Ectodermal cell (in vitro differentiated cells): ENCODE data around the gene C1QTNF8.

Experiments
- H3K27ac ChIP-seq: 2 replicates; pipeline ENCODE4 v1.7.0; 2013; ENCODE audit warnings: mild to moderate bottlenecking, low read depth, low read length; ENCODE audit not compliant: insufficient read depth, poor library complexity, severe bottlenecking
- H3K27me3 ChIP-seq: 2 replicates; pipeline ENCODE4 v1.7.0; 2013; ENCODE audit warnings: mild to moderate bottlenecking, low read length; ENCODE audit not compliant: insufficient read depth, control insufficient read depth, poor library complexity, severe bottlenecking
- H3K36me3 ChIP-seq: one replicate; pipeline ENCODE4 v1.7.0; 2013; ENCODE audit warnings: low read length; ENCODE audit not compliant: control insufficient read depth, insufficient read depth
- H3K4me1 ChIP-seq: one replicate; pipeline ENCODE4 v1.7.0; 2013; ENCODE audit warnings: low read length; ENCODE audit not compliant: control insufficient read depth, insufficient read depth
- H3K4me3 ChIP-seq: 2 replicates; pipeline ENCODE4 v1.7.0; 2013; ENCODE audit warnings: low read depth, low read length, control low read depth; ENCODE audit not compliant: insufficient read depth
- H3K9me3 ChIP-seq: 2 replicates; pipeline ENCODE4 v1.7.0; 2013; ENCODE audit warnings: mild to moderate bottlenecking, low read length, moderate library complexity; ENCODE audit not compliant: control insufficient read depth
- WGBS, 2 experiments: methylation state at CpG; one replicate each; pipeline ENCODE4 v1.1.7; 2013; ENCODE audit warnings: missing lambda C conversion rate in 2 of 2; 5-methylcytosine and 5-hydroxymethylcytosine counted together

C1QTNF8 gene

GRCh38 chr16:1069154-1069553, 26.9 kb downstream of the C1QTNF8 start:
- Histone ChIP-seq H3K4me1 (peaks cover 20% of the 10 kb centered on the region), H3K36me3 (no peaks in the 10 kb centered on the region), H3K4me3 (no peak overlapping the region), H3K27me3 (peaks cover 37% of the 10 kb centered on the region), H3K27ac (no peak overlapping the region), H3K9me3 (no peaks in the 10 kb centered on the region)
- WGBS, 2 experiments = 92 to 94% methylated on average over 7 of the region's 7 CpGs

- peaks cover 20% of the 10 kb centered on the region for H3K4me1 ChIP-seq
- no peaks in the 10 kb centered on the region for H3K9me3 ChIP-seq
- no peak overlapping the region for H3K4me3 ChIP-seq
- H3K27me3 ChIP-seq = peaks cover 32% of the 10 kb centered on the region
- WGBS, 2 experiments = 91 to 93% methylated on average over 18 of the region's 18 CpGs
- H3K27ac ChIP-seq = no peak overlapping the region
- no peaks in the 10 kb centered on the region for H3K36me3 ChIP-seq
Observed at GRCh38 chr16:1068451-1068850, 27.6 kb downstream of the C1QTNF8 start.

- Histone ChIP-seq H3K27me3 (peaks cover 24% of the 10 kb centered on the region), H3K36me3 (no peaks in the 10 kb centered on the region), H3K4me1 (peaks cover 20% of the 10 kb centered on the region), H3K27ac (no peak overlapping the region), H3K9me3 (no peaks in the 10 kb centered on the region), H3K4me3 (no peak overlapping the region)
- 81 to 82% methylated on average over 15 of the region's 15 CpGs for whole genome bisulfite sequencing, 2 experiments
Observed at GRCh38 chr16:1067629-1068028, 28.4 kb downstream of the C1QTNF8 start.

DNA sequence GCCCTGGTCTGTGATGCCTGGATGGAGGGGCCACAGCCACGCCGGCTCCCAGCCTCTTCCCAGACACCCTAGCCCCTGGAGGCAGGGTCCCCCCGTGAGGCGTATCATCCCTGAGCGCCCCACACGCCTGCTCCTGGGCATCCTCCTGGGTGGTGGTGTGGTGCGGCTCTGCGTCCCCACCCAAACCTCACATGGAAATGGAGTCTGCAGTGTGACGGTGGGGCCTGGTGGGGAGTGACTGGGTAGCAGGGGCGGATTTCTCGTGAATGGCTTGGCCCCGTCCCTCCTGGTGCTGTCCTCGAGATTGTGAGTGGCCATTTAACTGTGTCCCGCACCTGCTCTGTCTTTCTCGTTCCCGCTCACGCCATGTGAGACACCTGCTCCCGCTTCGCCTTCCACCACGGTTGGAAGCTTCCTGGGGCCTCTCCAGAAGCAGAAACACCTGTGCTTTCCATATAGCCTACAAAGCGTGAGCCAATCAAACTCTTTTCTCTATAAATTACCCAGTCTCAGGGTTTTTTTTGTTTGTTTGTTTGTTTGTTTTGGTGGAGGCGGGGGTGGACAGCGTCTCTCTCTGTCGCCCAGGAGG, 29.4 kb downstream of the C1QTNF8 start:
- Histone ChIP-seq H3K4me3 (no peak overlapping the region), H3K27ac (no peak overlapping the region), H3K9me3 (no peaks in the 10 kb centered on the region), H3K36me3 (no peaks in the 10 kb centered on the region), H3K4me1 (peaks cover 20% of the 10 kb centered on the region), H3K27me3 (peaks cover 14% of the 10 kb centered on the region)
- 91 to 92% methylated on average over 23 to 24 of the region's 24 CpGs for WGBS, 2 experiments

GRCh38 chr16:1065469-1066128, 30.4 kb downstream of the C1QTNF8 start:
- peaks cover 14% of the 10 kb centered on the region for H3K4me1 ChIP-seq
- 90% methylated on average over 55 of the region's 55 CpGs for WGBS, 2 experiments

GRCh38 chr16:1063728-1064127, 32.3 kb downstream of the C1QTNF8 start:
- WGBS, 2 experiments = 83 to 85% methylated on average over 20 to 21 of the region's 21 CpGs
- no peaks in the 10 kb centered on the region for H3K27me3 ChIP-seq
- no peak overlapping the region for H3K27ac ChIP-seq
- H3K4me1 ChIP-seq = no peaks in the 10 kb centered on the region
- H3K4me3 ChIP-seq = no peak overlapping the region
- no peaks in the 10 kb centered on the region for H3K36me3 ChIP-seq
- H3K9me3 ChIP-seq = no peaks in the 10 kb centered on the region

More at GRCh38 chr16:1065469-1066128, 30.4 kb downstream of the C1QTNF8 start:
- H3K4me3 ChIP-seq = no peak overlapping the region
- no peaks in the 10 kb centered on the region for H3K9me3 ChIP-seq
- H3K27me3 ChIP-seq = peaks cover 3% of the 10 kb centered on the region
- no peaks in the 10 kb centered on the region for H3K36me3 ChIP-seq
- no peak overlapping the region for H3K27ac ChIP-seq

DNA sequence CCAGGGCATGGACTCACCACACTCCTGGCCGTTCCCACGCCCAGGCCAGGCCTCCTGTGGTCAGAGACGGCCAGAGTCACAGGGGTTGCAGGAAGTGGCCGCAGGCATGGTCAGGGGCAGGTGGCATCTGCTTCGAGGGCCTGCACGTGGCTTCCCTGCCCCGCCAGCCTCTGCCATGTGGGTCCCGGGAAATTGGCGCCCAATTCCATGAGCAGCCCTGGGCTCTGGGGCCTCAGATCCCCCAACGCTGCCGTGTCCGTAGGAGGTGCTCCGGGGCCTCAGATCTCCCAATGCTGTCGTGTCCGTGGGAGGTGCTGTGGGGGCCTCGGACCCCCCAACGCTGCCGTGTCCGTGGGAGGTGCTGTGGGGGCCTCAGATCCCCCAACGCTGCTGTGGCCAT, 33.1 kb downstream of the C1QTNF8 start:
- no peaks in the 10 kb centered on the region for H3K4me1 ChIP-seq
- H3K4me3 ChIP-seq = no peak overlapping the region

DNA sequence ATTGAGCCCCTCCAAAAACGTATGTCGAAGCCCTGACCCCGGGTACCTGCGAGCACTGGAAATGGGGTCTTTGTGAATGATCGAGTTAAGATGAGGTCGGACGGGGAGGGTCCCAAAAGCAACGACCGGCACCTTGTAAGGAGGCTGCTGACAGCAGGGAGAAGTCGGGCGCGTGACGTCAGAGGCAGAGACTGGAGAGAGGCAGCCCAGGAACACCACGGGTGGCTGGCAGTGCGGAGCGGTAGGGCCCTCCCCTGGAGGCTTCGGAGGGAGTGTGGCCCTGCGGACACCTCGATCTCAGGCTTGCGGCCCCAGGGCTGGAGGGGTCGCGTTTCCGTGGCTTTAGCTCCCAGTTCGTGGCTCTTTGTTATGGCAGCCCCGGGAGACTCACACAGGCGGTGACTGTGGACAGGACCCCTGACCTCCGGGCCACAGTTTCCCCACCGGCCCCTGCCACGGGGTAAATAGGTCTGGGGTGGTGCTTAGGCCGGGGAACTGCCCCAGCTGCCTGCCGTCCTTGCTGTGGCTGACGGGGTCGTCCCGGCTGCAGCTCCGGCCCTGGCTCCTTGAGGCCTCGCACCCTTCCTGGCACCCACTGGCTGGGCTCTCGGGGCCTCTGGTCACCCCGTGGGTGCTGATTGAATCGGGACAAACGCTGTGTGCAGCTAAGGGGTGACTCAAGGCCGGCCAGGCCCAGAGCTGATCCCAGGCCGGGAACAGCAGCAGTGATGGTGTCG, 34.1 kb downstream of the C1QTNF8 start:
- 92 to 93% methylated on average over 43 of the region's 43 CpGs for WGBS, 2 experiments
- peaks cover 3% of the 10 kb centered on the region for H3K27me3 ChIP-seq
- H3K4me1 ChIP-seq = no peaks in the 10 kb centered on the region
- no peaks in the 10 kb centered on the region for H3K9me3 ChIP-seq
- H3K4me3 ChIP-seq = no peak overlapping the region
- H3K36me3 ChIP-seq = no peaks in the 10 kb centered on the region
- no peak overlapping the region for H3K27ac ChIP-seq

More for the DNA sequence above, 33.1 kb downstream of the C1QTNF8 start:
- Histone ChIP-seq H3K27me3 (no peaks in the 10 kb centered on the region), H3K9me3 (no peaks in the 10 kb centered on the region), H3K27ac (no peak overlapping the region), H3K36me3 (no peaks in the 10 kb centered on the region)
- WGBS, 2 experiments = 91 to 94% methylated on average over 20 of the region's 20 CpGs

DNA sequence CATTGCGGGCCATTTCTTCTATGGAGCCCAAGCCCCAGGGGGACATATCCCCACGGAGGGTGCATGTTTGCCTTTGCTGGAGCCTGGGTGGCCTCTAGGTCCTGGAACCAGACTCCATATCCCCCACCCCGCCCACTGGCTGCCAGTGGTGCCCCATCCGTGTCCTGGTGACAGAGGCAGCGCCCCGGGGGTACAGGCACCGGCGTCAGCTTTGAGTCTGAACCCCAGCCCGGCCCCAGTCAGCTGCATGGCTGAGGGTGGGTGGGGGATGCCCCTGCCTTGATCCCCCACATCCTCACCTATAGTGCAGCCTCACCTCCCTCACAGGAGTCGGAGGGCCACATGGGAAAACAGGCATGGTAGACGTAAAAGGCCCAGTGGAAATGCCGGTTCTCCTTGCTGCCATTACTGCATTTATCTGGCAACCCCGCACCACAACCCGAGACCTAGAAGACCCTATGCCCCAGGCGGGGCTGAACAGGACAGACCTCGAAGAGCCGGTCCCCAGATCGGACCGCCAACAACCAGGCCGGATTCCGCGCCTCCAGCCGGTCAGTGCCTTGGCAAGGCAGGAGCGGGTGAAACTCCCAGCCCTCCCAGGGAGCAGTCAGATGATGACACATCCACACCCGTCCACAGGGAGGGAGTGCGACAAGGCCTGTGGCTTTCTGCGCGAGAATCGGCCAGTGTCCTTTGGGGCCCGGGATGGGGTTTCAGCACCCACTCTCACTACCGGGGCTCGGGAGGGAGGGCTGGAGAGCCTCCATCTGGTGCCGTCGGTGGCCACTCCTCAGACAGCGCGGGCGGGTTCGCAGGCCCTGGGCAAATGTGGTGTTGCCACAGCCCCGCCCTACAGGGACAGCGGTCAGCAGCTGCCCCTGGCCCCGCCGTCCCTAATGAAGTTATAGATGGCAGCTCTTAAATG, 35.4 kb downstream of the C1QTNF8 start:
- Histone ChIP-seq H3K9me3 (no peaks in the 10 kb centered on the region), H3K4me1 (no peaks in the 10 kb centered on the region), H3K27ac (no peak overlapping the region), H3K27me3 (peaks cover 8% of the 10 kb centered on the region), H3K4me3 (no peak overlapping the region), H3K36me3 (no peaks in the 10 kb centered on the region)
- WGBS, 2 experiments = 93% methylated on average over 42 of the region's 42 CpGs
